Islet precursor cell (in vitro differentiated cells): Measurements from ENCODE around the gene VASH2.
"Not testable (repeated sequence)": the region's sequence is repeated elsewhere in the genome, so short reads cannot be mapped to it uniquely, and the experiment has no call there.

ENCODE experiments used
- DNase-seq: peaks from one replicate; pipeline ENCODE4 v3.0.0-alpha.2; 2018

The VASH2 gene

GRCh38 chr1:212959266-212960220 lies 9.2 kb downstream of the VASH2 start:
- no peak for DNase-seq

DNA sequence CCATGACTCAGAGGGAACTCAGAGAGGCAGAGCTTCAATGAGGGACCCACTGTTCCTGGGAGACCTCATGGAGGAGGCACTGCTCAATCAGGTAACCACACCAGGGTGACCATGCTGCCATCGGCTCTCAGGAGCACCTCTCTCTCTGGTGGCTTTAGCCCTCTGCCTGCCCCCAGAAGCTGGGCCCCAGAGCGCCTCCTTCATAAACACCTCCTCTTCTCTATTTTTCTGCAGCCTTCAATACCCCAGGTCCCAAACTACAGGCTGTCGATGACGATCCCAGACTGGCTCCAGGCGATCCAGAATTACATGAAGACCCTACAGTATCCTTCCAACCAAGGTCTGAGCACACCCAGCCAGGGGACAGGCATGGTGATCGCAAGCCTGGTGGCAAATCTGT lies 10.6 kb downstream of the VASH2 start:
- no peak for DNase-seq

- DNase-seq, result no peak
Observed at GRCh38 chr1:212962509-212962908, 12.2 kb downstream of the VASH2 start.

DNA sequence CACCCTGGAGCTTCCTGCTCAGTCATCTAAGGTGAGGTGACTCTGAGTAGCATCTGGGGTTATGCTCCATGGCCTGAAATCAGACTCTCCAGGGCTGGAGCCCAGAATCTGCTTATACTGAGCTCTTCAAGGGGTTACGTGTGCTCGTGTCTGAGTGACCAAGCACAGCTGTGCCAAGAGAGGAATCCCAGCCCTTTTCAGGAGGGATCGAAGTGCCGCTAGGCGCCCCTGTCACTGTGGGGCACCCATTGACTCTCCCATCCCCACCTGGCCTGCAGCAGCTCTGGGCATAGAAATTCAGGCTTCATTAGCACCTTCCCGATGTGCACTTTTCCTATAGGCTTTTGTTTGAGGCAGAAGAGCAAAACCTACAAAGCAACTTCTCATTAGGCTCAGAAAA lies 13.8 kb downstream of the VASH2 start:
- no peak for DNase-seq

GRCh38 chr1:212964993-212965392 lies 14.7 kb downstream of the VASH2 start:
- not testable (repeated sequence) for DNase-seq

GRCh38 chr1:212966616-212967015 lies 16.3 kb downstream of the VASH2 start:
- DNase-seq, result peak; percentile 48

DNA sequence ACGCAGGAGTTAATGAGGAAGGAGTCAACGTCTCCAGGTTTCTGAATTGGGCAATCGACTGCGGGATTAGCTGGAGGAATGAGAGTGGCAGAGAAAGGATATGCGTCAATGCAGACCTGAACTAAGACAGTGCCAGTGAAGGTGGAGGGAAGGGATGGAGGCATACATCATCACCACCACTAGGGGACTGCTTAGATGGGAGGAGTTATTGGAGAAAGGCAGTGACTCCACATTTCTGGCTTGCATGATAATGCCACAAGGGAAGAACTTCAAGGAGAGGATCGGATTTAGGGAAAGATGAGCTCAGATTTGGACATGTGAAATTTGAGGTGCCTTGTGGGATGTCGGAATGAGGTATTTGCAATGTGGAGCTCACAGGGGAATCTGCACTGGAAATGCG lies 17.5 kb downstream of the VASH2 start:
- DNase-seq, result peak; percentile 72

GRCh38 chr1:212968368-212968863 lies 18.1 kb downstream of the VASH2 start:
- peak; percentile 30 for DNase-seq

- DNase-seq, result peak; percentile 60
Observed at GRCh38 chr1:212970085-212970484, 19.7 kb downstream of the VASH2 start.

DNA sequence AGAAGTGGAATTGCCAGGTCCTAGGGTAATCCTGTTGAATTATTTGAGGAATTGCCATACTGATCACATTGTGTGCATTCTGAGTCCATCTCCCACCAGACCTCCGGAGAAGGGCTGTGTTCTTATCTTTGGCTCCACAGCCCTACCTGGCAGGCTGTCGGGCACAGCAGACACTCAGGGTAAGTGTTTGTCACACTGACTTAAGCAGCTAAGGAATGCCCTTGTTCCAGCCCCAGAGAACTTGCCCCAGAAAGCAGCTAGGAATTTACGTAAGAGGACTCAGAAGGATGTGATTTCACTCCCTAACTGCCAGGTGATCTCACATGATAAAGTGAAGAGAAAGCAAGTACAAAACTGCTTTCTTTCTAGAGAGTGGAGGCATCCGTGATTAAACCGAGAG lies 21.0 kb downstream of the VASH2 start:
- DNase-seq, result peak; percentile 67

GRCh38 chr1:212973426-212973825 lies 23.1 kb downstream of the VASH2 start:
- peak; percentile 13 for DNase-seq

- peak; percentile 24 for DNase-seq
Observed at GRCh38 chr1:212973899-212974298, 23.6 kb downstream of the VASH2 start.

DNA sequence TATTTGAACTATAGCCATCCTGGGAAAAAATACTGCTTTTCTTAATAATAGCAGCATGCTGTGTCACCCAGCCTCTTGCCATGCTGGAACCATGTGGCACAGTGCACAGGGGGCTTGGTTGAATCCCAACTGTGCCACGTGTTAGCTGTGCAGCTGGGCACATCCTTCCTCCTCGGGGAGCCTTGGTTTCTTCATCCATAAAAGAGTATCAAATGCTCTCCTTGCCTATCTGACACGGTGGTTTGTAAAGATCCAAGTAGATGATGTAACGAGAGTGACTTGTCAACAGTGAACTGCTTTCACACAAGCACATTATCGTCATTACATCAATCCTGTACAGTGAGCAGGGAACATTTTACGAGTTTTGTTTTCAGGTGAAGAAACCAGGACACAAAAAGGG lies 24.4 kb downstream of the VASH2 start:
- DNase-seq, result peak; percentile 35

DNA sequence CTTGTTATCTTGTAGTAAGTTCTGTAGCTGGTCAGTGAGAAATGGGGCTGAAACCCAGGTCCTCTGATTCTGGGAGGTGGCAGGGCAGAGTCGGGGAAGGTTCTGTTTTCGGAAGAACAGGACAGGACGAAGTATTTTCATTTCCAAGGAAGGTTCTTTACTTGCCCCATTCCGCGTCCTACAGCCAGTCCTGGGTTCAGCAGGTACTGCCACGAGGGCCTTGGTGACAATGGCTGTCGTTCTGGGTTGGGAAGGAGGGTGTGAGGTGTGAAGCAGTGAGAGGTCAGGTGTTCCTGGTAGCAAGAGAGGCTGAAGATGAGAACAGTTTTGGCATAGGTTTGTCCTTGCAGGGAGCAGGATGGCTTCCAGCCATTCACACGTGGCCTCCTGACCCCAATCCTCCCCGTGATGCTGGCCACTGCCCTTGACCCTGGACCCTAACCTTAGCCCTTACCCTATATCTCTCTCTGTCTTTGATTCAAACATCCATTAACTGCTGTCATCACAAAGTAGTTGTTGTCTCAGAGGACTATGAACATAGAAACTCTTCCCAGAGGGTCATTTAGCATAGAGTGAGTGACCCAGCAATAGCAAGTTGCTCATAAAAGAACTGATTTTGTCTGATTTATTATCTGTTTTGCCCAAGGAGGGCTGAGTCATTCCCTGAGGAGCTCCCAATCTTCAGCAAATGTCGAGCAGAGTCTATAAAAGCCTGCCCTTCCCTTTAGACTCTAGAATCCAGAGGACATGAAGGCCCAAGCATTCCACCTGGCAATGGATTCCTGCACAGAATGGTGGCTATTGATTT lies 25.0 kb downstream of the VASH2 start:
- peak; percentile 19 for DNase-seq

DNA sequence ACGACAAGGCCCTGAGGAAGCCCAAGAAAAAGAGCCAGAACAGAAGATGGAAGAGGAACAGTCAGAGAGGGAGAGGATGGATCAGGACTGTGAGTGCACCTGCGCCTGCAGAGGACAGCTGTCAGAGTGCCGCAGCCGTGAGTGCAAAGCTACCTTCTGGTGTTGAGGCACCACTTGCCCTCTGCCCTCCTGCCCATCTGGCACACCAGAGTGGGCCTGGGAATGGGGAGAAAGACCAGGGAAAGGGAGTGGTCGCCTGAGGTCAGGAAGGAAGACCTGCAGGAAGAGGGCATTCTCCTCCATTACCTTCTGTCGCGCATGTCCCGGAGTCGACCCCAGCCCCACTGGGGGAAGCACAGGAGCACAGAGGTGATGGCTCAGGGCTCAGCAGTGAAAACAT lies 26.2 kb downstream of the VASH2 start:
- peak; percentile 37 for DNase-seq

GRCh38 chr1:212977781-212978645 lies 27.7 kb downstream of the VASH2 start:
- DNase-seq, result peak; percentile 33

DNA sequence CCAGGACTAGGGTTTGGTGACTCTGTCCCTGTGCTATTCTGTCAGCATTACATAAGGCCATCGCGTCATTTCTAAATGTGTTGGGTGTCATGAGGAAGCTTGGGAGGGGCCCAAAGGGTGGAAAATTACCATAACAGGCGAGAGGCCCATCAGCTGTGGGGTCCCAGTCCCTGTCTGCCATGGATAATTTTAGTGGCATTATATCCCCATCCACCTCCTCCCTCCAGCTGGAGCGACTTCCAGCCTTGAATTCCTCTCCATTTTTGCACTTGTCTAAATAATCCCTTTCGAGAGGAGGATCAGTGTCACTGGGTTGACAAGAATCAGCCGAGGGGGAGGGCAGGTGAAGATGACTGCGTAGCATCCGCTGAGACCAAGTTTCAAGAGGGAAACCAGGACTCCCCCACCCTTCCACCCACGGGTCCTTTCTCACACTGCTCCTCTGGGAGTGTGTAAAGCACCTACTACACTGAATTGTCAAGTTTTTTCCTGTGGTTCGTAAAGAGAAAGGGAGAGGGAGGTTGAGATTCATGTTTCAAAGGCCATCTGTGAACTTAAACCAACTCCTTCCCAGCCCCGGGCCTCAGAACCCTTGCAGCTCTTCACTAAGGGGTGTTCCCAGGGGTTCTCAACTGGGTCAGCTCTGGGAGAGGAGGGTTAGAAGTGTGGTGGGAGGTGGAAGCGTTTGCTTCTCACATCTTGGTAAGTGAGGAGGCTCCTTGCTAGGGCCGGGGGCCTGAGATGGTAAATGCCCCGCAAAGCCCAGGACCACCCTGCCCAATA lies 29.2 kb downstream of the VASH2 start:
- no peak for DNase-seq

DNA sequence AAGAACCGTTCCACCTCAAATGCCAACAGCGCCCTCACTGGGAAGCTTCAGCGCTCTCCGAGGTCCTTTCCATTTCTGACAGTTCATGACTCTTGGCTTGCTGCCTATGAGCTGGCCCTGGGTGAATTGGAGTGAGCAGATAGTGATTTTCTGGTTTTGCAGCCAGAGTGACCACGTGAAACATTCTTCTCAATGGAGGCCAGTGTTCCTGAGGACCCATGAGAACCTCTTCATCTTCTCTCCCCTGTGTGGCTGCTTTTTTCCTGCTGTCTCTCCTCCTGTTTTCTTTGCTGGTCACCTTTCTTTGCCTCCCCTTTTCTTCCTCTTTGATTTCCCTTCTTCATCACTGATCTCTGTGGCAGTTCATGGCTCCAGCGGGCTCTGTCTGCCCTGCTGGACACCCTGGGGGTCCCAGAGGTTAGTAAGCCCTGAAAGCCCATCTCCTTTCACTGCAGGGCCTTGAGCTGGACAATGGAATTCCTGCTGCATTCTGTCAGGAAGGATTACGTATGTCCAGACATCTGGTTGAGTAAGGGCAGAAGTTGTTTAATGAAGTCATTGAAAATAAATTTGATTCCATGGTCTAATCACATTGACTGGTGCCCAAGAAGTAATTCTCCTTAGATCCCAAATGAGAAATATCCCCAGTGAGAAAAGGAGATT lies 29.9 kb downstream of the VASH2 start:
- peak; percentile 55 for DNase-seq

DNA sequence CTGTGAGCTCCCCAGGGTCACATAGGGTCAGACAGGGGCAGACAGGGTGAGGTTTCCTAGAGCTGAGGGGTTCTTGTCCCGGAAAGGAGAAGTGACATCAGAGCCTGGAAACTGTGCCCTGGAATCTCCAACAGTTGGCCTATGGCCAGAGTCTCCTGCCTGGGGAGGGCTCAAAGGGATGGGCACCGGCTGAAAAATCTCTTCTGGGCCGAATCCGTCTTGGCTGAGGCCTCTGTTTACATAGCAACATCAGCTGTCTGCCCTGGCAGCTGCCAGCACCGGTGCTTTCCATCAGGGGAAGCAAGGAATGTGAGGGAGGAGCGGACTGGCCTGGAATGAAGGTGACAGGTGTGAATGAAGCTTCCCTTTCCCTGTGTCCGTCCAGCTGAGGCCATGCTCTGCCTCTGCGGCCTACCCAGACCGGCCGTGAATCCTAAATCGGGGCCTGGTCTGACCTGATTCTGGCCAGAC lies 30.7 kb downstream of the VASH2 start:
- peak; percentile 69 for DNase-seq

DNA sequence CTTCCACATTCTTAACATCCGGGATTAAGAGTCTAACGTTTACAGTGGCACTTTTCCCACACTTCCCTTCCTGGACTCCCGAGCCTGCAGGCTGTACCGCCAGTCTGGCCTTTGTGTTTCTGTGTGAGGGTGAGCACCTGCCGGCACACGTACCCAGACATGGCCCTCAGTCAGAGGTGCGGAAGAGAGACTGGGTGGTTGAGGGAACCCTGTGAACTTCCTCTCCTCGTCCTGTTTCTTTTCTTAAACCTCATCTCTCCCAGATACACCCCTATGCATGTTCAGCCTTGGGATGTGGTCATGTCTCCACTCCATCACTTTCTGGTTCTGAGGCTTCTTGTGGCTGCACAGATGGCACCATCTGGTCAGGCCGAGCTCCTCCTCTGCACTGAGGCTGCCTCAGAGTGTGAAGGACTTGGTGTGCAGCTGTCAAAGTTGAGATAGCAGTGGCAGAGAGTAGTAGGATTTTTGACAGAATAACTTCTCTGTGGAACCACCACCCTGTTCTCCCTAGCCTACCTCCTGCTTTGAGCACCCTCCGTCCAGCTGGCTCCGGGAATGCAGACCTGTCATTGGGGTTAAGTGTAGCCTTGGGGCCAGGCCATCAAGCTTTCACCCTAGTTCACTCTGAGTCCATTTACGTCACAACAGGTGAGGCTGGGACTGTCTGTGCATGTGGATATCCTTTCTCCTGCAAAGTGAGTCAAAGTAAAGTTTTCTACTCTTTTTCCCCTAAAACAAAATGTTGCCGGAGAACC lies 31.4 kb downstream of the VASH2 start:
- no peak for DNase-seq
